Fibroblast of skin of right biceps (primary cell): Measurements from ENCODE around the gene GBX1.

ENCODE experiments used
- DNase-seq: peaks from one replicate; pipeline ENCODE4 v3.0.0-alpha.2; 2013

Gene GBX1

GRCh38 chr7:151138153-151138851, 29.2 kb downstream of the GBX1 start:
- DNase-seq: no peak

DNA sequence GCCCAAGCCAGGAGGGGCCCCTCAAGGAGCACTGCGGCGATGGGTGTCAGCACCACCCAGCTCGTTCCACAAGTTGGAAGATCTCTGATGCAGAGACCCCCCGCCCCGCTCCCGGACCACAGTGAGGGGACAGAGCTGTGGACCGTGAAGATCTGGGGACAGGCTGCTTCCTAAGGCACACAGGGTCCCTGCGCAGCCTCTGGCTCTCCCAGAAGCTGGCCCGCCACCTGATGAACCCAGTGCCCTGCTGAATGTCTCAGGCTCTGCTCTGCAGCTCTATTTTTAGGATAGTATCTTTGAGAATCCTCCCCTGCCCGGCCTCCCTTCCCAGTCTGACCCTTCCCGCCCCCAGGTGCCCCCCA, 29.7 kb downstream of the GBX1 start:
- no peak for DNase-seq

DNA sequence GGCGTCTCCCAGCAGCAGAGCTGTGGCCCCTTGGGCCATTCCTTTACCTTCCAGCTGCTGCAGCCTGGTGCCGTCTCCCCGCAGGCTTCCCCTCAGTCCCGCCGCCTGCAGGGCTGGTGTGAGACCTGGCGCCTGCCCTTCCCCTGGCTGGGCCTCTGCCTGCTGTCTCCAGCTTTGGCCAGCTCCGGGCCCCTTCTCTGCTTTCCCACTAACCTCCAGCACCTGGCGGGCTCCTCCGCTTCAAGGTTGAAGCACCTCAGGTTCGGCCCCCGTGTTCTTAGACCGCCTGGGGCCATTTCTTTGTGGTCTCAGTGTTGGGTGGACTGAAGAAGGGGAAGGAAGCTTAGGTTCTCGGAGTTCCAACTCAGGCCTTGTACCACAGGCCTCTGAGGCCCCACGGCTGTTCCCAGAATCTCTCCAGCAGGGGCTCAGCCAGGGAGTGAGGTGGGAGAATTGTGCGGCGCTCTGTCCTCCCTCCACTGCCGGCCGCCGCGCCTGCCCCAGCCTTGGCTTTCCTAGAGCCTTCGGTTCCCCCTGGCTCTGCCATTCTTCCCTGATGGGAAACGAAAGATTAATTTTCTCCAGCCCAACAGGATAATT, 30.3 kb downstream of the GBX1 start:
- no peak for DNase-seq

- no peak for DNase-seq
Measured at GRCh38 chr7:151135866-151136843, 31.3 kb downstream of the GBX1 start.

- no peak for DNase-seq
Measured at GRCh38 chr7:151135525-151135845, 32.0 kb downstream of the GBX1 start.

GRCh38 chr7:151134743-151135524, 32.6 kb downstream of the GBX1 start:
- no peak for DNase-seq

DNA sequence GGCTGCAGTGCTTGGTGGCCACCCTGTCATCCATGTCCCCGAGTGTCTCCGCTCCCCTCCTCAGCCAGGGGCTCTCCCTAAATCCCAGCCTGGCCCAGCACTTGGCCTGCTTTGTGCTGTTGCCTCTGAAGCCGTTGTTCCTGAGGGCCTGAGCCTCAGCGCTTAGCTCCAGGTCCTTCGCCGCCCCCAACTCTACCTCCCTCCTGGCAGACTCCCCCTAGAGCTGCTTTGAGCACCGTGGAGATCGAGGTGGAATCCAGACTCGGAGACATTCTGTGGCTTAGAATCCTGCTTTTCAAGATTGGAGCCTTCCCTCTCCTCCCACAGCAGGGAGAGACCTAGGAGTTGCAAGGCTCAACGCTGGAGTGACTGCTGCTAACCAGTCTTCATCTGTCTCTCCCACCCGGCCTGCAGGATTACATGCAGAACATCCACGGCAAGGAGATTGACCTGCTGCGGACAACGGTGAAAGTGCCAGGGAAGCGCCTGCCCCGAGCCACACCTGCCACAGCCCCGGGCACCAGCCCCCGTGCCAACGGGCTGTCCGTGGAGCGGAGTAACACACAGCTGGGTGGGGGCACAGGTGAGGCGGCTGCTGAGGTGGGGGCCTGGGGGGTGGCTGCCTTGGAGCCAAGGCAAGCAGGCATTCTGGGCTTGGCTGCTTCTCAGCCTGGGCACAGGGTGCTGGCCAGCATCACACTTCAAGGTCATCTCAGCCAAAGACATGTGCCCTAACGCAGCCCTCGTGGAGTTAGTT, 33.3 kb downstream of the GBX1 start:
- no peak for DNase-seq

- DNase-seq: no peak
Measured at GRCh38 chr7:151133266-151133985, 34.1 kb downstream of the GBX1 start.

DNA sequence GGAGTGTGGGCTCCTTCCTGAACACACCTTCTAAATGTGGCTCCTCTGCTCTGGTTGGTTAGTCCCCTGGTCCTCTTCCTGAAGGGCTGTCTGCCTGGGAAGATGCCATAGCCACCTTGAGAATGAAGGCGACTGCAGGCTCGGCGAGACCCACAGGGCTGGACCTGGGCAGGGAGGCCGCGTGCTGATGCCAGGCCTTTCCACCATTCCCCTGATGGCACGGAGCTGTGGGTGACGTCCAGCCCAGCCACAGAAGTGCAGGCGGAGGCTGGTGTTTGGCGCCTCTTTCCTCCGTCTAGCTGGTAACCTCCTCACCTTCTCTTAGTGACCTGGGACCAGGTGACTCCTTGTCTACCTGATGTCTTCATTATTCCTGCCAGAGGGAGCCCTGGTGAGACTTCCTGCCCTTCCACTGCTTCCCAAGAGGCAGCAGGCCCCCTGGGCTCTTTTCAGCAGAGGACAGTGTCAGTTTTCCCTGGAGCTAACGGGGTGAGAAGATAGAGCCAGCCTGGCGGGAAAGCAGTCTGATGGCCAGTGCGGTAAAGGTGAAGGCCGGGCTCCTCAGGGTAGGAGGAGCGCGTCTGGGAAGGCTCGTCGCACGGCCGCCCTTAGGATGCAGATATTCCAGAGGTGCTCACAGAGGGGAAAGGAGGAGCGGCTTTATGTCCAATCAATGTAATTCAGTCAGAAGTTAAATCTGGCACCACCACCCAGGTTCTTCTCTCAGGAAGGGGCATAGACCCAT, 34.9 kb downstream of the GBX1 start:
- DNase-seq: no peak

DNA sequence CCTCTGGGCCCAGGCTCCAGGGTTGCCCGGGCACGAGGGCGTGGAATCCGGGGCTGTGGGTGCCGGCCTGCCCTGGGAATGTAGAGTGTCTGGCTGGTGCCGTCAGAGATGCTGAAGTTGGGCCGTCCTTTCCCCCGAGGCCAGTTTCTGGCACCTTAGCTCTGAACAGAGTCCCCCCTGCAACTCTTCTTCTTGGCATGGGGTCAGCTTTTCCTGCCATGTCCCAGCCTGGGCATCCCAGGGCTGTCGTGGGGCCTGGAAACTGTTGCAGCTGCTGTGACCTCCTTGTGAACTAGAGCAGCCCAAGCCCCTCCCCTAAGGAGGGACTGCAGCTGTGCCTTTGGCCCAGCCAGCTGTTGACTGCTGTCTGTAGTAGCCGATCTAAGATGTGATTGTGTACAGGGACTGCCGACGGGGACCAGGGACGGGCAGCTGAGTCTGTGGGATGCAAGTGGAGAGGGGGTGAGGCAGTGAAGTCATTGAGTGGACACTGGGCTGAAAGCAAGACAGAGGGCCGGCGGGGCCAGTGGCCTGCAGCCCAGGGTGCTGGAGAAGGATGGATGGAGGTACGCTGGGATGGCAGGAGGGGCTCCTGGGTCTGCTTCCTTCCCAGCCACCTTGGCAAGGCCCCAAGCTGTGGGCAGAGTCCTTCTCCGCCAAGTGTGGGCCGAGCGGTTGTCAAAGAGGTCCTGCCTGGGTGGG, 35.8 kb downstream of the GBX1 start:
- DNase-seq: no peak

DNA sequence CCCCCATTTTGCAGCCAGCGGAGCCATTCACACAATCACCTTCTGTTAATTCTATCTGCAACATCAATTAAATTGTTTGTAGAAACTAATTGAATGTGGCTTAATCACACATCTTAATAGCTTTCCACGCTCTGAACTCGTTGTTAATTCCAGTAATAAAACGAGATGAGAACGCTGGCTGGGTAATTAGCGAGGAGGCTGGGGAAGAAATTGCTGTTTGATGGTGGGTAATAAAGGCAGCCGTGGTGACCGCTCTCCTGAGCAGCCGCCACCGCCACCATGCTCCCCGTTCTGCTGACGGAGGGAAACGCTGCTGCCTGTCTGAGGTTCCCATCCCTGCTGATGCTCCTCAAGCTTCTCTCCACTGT, 36.3 kb downstream of the GBX1 start:
- no peak for DNase-seq

DNA sequence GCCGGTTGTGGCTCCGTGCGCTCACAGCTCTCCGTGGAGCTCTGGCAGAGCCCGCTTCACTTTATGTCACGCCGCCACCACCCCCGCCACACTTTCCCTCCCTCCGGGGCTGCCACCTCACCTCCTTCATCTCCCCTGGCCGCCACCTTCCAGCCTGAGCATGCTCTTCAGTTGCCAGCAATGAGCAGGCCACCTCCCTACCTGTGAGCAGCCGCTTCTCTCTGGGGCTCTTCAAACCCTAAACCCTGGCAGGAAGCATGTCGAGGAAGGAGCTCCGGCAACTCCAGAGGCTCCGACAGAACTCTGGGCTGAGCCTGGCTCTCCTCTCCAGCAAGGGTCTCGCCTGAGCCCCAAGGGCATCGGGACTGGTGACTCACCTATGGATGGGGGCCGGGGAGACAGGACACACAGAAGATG, 36.7 kb downstream of the GBX1 start:
- no peak for DNase-seq

GRCh38 chr7:151129960-151130591, 37.4 kb downstream of the GBX1 start:
- DNase-seq: no peak

- no peak for DNase-seq
Measured at GRCh38 chr7:151129117-151129959, 38.2 kb downstream of the GBX1 start.

GRCh38 chr7:151128716-151129115, 38.8 kb downstream of the GBX1 start:
- DNase-seq: no peak

GRCh38 chr7:151128144-151128543, 39.4 kb downstream of the GBX1 start:
- DNase-seq: no peak

DNA sequence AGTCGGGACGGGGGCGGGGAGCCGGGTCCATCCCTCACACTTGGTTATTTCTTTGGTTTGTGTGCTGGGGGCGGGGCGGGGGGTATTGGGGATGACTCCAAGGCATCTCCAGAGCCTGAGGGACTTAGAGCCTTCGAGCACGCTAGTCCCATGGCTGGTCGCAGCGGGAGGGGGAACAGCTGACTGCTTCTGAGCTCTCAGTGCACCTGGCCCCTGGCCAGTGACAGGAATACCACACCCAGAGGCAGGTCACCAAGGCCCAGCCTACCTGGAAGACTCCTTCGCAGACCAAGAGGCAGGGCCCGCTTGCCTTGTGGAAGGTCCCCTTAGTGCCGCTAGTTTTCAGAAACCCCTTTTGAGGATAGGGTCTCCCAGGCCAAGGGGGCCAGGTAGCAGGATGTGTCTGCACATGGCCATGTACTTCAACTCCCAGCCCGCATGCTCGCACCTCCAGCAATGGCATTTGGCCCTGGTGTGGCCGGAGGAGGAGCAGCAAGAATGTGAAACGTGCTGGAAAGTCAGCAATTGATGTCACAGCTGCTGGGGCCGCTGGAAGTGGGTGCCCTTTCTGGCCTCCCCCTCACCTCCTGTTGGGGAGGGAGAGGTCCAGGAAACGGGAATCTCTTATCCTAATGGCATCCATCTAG, 40.9 kb downstream of the GBX1 start:
- no peak for DNase-seq

- DNase-seq: peak; percentile 26
Measured at GRCh38 chr7:151125846-151126481, 41.5 kb downstream of the GBX1 start.
